ENCODE measurements around the gene HCAR1.
"Not testable (repeated sequence)": the region's sequence is repeated elsewhere in the genome, so short reads cannot be mapped to it uniquely, and the experiment has no call there.

DNA sequence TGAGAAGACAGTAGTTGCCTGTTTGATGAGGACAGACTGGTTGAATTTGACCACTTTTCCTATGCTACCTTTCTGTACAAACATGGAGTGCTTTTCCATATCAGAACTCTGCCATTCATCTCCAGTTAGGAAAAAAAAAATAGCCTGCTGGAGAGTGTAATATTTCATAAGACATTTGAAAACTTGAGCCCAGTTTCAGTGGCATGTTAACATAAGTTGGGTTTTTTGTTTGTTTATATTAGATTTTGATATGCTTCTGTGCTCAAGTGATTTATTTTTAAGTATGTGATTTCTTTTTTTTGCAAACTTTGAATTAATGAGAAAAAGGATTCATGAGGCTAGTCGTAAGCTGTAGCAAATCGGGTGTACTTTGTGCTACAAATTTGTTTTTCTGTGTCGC lies 26.8 kb downstream of the HCAR1 start:
- TF ChIP-seq, protein P1, sequence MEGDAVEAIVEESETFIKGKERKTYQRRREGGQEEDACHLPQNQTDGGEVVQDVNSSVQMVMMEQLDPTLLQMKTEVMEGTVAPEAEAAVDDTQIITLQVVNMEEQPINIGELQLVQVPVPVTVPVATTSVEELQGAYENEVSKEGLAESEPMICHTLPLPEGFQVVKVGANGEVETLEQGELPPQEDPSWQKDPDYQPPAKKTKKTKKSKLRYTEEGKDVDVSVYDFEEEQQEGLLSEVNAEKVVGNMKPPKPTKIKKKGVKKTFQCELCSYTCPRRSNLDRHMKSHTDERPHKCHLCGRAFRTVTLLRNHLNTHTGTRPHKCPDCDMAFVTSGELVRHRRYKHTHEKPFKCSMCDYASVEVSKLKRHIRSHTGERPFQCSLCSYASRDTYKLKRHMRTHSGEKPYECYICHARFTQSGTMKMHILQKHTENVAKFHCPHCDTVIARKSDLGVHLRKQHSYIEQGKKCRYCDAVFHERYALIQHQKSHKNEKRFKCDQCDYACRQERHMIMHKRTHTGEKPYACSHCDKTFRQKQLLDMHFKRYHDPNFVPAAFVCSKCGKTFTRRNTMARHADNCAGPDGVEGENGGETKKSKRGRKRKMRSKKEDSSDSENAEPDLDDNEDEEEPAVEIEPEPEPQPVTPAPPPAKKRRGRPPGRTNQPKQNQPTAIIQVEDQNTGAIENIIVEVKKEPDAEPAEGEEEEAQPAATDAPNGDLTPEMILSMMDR (conservative IDR thresholded peaks at IDR 0.05) = not testable (repeated sequence)
- not testable (repeated sequence) for TF ChIP-seq ZFX (IDR thresholded peaks at IDR 0.05)

Measured in C4-2B (cell line).